HG02981 (cell line): ENCODE results near the gene RHO.

Experiments
- ATAC-seq: cut with Tn5 transposase; IDR thresholded peaks from one replicate; pipeline ENCODE4 v1.9.1; 2021; ENCODE audit warnings: mild to moderate bottlenecking, moderate library complexity; ENCODE audit not compliant: unreplicated experiment

RHO gene

GRCh38 chr3:129558081-129558771 lies 29.8 kb downstream of the RHO start:
- ATAC-seq: no peak

DNA sequence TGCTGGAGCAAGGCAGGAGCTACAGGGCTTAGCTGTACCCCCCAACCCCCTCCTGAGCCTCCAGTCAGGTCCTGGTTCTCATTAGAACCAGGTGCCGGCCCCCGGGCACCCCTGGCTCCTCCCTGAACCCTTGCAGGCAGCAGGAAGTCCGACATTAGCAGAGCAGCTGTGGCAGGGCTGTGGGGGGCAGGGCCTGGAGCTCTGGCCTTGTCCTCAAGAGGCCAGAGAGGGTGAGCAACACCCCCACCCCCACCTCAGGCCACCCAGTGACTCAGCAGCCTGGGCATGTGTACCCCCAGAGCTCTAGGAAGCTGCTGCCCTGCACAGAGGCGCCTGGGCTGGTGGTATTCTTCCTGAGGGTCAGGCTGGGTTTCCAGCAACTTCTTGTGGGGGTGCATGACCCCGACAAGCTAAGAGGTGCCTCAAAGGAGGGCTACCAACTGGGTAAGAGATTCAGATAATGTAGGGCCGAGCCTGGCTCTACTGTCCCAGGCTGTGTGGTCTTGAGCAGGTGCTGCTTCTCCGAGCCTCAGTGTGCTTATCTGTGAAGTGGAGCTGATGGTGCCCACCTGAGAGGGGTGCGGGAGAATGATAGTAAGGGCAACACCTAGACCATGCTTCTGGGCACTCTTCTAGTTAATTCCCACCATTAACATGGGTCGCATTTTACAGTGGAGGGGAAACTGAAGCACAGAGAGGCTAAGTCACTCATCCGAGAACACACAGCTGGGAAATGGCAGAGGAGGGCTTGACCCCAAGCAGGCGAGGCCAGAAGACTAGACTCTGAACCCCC lies 30.5 kb downstream of the RHO start:
- no peak for ATAC-seq

- ATAC-seq: no peak
Measured at GRCh38 chr3:129559565-129560079, 31.2 kb downstream of the RHO start.

GRCh38 chr3:129560269-129560787 lies 31.9 kb downstream of the RHO start:
- ATAC-seq: no peak

DNA sequence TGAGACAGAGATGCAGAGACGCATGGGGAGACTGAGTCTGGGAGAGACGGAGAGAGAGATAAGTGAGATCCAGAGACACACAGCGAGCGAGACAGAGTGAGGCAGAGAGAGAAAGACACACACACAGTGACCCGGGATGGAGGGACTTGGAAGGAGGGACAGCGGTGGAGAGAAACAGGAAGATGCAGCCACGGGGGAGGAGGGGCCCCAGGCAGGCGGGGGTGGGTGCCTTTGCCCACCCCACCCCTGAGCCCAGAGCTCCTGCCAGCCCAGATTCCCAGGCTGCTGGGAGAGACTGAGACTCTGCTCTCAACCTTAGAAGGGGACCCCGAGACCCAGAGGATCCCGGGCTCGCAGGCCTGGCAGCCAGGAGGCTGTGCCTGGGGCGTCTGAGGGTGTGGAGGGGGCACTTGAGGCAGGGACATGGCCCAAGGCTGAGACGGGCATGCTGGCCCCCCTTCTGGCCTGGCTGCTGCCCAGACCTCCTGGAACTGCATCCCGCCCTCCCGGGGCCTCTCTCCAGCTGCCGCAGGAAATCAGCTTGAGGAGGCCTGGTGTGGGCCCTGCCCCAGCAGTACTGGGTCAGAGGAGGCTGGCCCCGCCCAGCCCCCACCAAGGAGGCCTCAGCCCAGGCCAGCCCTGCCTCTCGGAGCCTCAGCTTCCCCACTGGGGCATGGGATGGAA lies 32.6 kb downstream of the RHO start:
- no peak for ATAC-seq

GRCh38 chr3:129561619-129562248 lies 33.3 kb downstream of the RHO start:
- no peak for ATAC-seq

GRCh38 chr3:129562803-129563202 lies 34.4 kb downstream of the RHO start:
- no peak for ATAC-seq

- ATAC-seq: no peak
Measured at GRCh38 chr3:129563332-129563731, 34.9 kb downstream of the RHO start.

- no peak for ATAC-seq
Measured at GRCh38 chr3:129563850-129564535, 35.6 kb downstream of the RHO start.

DNA sequence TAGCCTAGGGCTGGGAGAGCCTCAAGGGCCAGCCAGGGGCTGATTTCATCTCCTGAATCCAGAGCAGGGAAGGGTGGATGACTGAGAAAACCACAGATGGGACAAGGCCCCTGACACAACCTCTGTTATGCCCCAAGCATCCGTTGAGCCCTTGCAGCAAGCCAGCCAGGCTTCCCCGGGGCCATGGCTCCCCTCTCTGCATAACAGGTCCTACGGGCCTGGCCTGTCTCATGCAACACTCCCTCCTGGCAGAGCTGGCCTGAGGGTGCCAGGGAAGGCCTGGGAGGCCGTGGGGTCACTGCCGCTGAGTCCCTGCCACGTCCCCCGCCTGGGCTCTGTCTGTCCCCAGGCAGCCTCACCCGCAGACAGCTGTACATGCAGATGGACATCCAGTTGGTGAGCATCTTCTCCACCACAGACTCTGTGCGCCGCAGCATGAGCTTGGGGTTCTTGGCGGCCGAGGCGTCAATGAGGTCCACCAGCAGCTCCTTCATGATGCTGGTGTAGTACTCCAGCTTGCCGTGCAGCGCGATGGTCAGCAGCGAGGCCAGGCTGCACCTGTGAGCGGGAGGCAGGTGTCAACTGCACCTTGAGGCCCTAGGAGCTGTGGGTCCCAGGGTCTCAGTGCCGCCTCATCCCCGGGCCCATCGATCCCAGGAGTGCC lies 36.7 kb downstream of the RHO start:
- no peak for ATAC-seq

- no peak for ATAC-seq
Measured at GRCh38 chr3:129565902-129566301, 37.5 kb downstream of the RHO start.

DNA sequence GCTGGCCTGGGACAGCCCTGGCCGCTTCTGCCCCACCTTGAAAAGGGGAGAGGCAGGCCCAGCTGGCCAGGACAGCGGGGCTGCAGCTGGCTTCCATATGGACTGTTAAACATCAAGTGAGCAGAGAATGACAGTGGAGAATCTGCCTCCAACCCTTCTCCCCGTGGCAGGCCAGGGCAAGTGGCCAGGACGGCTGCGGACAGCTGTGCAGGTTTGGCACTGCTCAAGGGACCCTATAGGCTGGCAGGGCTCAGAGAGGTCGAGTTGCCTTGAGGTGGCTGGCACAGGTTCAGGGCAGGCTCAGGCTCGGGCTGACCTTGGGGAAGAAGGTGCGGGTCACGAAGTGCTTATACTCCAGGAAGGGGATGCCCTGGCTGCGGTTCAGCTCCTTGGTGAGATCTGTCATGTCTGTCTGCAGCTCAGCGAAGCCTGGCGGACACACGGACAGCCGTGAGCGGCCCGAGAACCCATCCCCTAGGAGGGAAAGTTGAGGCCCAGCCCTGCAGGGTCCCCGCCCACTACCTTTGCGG lies 38.8 kb downstream of the RHO start:
- ATAC-seq: no peak

DNA sequence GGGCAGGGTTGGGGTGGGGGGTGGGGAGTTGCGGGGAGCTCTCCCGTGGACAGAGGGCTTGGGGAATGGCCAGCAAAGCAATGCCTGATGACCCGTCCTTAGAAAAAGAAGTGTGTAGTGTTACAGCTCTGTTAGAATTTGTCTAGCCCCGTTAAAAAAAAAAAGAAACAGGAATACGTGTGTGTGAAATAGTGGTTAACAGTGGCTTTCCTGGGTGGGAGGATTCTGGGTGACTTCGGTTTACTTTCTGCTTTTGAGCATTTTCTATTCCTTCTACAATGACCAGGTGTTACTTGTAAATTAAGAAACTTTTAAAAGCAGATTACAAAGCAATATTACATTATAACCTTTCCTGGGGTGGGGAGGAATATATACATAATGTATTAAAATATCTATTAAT lies 39.5 kb downstream of the RHO start:
- ATAC-seq: no peak

- ATAC-seq: no peak
Measured at GRCh38 chr3:129569856-129570255, 41.4 kb downstream of the RHO start.

DNA sequence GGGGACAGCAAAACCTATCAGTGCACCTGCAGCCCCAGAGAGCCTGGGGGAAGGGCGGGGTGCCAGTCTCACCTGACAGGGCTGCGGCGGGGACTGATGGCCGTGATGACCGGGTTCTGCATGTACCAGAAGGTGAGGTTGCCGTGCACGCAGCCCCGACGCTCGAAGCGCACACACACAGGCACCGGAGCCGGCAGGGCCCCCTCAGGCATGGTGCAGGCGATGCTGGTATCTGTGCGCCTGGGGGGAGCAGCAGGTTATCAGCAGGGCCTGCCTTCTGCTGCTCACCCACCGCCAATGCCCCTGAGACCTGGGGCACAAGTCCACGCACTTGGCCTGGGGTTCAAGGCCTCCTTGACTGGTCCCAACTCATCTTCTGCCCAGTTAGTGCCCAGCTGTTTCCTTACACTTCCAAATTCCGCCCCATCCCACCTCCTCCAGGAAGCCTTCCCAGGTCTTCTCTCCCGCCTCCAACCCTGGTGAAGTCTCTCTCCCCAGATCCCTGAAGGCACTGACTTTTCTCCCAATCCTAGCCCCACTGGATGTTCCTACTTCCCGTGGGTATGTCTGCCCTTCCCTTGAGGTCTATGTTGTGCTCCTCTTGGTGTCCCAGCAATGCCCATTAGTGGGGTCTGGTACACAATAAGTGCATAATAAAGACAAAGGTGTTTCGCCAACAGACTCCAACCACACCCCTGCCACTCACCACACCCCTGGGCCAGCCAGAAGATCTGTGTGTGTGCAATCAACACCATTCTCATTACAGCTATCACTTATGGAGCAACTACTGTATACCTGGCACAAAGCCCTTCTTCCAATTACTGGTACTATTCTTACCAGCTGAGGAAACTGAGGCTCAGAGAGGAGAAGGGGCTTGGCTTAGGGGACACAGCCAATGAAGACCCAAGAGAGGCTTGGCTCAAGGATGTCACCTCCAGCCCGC lies 43.4 kb downstream of the RHO start:
- ATAC-seq: no peak

DNA sequence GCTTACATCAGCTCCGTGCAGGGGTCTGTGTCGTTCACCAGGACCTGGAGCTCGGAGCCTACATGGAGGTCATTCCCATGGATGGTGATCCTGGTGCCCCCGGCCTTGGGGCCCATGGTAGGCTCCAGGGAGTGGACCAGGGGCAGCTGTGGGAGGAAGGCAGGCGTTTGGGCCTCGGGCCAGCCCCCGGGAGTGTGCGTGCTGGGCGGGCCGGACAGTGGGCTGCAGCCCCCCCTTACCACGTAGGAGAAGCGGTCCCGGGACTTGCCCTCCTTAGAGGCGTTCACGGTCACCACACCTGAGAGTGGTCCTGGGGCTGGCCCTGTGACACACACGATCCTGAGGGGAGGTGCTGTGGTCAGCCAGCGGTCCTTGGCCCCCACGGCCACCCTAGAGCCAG lies 44.2 kb downstream of the RHO start:
- ATAC-seq: no peak

DNA sequence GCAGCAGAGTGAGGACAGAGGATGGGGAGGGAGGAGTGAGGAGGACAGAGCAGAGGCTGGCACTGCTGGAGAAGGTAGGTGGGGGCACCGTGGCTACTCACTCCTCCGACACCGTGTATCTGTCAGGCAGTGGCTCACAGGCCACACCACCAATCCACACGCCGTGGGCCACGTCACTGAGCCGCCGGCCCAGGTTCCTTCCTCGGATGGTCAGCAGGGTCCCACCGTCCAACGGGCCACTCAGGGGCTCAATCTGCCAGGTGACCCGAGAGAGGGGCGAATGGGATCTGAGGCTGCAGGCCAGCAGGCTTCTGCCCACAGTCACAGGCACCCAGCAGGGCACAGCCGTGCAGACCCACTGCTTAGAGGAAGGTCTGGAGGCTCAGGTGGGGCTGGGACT lies 45.1 kb downstream of the RHO start:
- no peak for ATAC-seq

DNA sequence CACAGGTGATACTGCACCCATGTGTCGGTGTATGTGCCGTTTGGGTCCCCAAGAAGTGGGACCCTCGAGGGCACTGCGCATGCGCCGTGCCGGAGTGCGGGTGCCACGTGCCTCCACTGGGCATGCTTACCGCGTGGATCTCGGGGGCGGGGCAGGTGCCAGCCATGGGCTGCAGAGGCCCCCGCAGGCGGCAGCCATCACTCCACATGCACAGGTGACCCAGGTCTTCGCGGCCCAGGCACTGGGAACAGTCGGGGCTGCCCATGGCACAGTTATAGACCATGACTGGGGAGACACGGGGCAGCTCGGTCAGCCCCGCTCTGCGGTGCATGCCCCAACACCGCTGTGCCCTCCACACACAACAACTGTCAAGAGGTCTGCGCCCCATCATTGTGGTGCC lies 45.8 kb downstream of the RHO start:
- ATAC-seq: no peak
